Measurements from ENCODE around the gene AMOT.

AMOT gene

DNA sequence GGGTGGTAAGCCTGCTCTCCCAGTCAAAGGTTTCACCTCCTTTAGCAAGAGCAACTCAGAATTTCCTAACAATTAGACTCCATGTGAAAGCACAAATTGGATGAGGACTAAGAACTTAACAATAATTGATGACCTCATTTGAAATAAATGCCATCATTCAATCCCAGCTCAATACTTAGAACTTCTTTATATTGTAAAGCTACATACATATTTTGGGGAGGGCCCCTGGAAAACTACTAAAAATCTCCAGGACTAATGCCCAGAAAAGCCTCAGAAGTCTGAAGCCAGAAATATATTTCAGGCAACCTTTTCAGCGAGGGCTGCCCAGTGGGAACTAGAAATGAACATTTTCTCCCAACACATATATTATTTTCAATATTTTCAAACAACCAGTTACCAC lies 38.1 kb downstream of the AMOT start:
- in situ Hi-C loops (cut with MboI; ENCODE audit: low sequenced_read_pairs): no loop called here

DNA sequence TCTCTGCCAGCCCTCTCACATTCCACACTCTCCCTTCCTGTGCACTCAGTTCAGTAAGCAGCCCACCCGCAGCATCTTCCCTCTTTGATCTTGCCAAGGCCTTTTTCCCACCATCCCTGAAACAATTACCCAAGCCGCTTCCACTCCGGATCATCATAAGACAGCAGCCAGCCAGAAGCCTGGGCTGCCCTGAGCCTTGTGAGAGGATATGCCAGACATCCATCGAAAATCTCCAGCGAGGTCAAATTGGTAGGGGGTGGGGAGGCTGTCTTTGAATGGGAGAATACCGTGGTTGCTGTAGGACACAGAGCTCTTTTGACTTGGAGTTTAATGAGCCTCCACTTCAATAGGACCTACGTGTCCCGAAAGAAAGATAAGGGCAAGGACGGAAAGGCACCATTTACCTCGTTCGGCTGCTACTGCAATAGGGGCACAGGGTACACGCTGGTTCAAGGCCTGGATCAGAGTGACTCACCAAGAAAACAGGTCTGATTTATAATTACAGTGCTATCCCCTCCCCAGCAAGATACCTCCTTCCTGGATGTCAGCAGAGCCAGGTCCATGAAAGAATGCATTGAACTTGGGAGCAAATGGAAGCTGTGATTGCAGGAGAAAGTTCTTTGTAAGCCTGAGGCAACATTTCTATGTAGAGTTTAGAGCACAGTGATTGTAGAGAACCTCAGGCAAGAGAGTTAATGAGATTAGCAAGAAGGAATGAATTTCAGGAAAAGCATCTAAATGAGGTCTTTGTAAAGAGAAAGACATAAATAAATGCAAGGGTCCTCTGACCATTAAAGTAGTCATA lies 39.5 kb downstream of the AMOT start:
- in situ Hi-C loops (cut with MboI; ENCODE audit: low sequenced_read_pairs): no loop called here

DNA sequence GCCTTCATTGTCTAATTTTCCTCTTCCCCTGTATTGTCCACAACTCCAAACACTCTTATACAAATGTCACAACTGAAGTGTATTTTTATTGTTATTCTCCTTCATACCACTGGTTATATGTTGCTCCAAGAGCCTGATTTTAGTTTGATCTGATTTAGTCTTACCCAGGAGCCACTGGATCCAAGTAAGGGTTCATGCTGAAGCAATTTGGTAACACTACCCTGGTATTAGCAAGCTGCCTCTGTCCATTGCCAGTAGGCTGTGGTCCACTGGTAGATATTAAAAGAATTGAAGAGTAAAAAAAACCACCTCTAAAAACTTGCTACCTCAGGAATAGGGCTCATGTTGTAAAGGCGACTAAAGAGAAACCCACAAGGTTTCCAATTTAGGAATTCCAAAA lies 41.2 kb downstream of the AMOT start:
- in situ Hi-C loops (cut with MboI; ENCODE audit: low sequenced_read_pairs): no loop called here

DNA sequence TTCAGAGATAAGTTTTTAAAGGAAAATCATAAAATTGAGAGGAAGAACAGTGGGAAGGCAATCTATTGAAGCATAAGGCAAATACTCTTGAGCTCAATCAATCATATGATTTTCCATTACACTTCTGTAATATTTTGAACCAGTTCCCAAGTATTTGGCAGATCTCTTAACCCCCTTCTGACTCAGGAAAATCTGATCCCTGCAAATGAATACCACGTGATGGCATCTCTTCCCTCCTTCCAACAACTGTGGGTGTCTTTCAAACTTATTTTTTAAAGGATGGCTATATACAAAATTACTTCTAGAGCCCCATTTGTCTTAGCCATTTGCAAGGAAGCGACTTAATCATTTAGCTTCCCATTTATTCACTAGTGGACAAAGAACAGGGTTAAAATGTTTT lies 41.9 kb downstream of the AMOT start:
- in situ Hi-C loops (cut with MboI; ENCODE audit: low sequenced_read_pairs): no loop called here

DNA sequence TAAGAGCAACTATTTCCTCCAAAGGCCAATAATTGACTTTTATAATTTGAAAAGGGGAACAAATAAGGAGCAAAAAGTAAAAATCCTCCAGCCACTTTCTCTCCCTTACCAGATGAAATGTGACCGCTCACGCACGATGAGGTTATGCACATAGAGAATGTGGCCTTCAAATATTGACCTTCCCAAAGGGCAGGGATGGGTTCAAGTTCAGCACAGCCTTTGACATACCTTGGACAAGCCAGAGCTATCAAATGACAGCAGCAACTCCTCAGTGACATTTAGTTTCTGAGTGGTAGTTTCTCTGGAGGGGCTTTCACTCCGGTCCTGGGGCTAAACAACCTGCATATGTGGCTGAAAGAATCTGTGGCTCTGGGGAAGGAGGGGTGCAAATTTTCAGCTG lies 50.7 kb downstream of the AMOT start:
- in situ Hi-C loops (cut with MboI; ENCODE audit: low sequenced_read_pairs): no loop called here

DNA sequence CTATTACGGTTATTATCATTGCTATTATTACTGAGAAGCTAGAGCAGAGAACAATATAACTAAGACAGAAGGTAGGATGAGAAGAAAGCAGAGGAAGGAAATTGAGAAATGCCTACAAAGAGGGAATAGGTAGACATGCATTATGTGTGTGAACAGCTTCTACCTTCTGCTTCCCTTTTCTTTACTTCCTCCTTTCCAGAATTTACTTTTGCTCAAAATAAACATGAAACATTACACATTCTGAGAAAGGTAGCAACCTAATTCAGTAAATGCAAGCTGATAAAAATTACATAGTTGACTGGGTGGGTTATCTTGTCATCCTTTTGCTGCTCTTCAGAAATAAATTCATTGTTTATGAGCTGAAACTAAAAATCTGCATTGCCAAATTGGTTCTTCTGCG lies 54.6 kb downstream of the AMOT start:
- in situ Hi-C loops (cut with MboI; ENCODE audit: low sequenced_read_pairs): no loop called here

DNA sequence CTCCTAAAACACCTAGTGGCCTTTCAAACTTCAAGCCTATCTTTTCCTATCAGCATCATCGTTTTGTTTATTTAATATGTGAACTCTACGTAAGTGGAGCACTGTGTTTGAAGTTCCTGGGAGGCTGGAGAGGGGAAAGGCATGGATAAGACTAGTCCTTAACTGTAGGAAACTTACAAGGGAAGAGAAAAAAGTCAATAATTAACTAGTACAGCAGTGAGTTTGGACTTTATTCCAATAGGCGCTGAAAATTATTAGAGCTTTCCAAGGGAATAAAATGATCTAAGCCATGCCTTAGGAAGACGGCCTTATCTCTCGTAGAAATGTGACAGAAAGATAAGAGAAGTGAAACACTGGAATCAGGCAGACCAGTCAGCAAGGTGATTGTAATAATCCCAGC lies 55.3 kb downstream of the AMOT start:
- in situ Hi-C loops (cut with MboI; ENCODE audit: low sequenced_read_pairs): no loop called here

DNA sequence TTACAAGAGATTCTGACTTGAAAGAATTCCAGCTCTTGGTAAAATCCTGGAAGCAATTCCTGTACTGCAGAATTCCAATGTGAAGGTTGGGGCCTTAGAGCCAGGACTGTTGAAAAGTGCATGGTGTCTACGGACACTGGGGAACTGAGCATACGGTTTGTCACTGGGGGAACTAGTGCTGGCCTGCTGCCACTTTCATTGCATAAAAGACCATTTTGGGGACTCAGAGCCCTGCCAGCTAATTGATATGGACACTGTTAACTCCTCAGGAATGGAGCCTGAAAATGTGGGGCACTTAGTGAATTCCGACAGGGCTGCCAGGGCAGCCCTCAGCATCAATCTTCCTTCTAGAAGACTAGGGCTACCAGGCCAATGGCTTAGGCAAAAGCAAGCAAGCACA lies 55.9 kb downstream of the AMOT start:
- in situ Hi-C loops (cut with MboI; ENCODE audit: low sequenced_read_pairs): no loop called here

DNA sequence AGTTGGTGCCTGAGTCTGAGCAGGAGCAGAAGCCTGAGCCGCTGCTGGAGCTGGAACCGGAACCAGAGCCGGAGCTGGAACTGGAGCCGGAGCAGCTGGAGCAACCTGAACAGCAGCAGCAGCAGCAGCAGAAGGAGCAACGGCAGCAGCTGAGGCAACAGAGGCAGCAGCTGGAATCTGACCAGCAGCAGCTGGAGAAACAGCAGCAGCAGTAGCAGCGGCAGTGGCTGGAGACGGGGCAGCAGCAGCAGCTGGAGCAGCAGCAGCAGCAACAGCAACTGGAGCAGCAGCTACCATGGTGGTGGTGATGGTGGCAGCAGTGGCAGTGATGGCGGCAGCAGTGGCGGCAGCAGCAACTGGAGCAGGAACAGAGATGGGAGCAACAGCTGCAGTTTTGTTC lies 61.5 kb downstream of the AMOT start:
- in situ Hi-C loops (cut with MboI; ENCODE audit: low sequenced_read_pairs): no loop called here

DNA sequence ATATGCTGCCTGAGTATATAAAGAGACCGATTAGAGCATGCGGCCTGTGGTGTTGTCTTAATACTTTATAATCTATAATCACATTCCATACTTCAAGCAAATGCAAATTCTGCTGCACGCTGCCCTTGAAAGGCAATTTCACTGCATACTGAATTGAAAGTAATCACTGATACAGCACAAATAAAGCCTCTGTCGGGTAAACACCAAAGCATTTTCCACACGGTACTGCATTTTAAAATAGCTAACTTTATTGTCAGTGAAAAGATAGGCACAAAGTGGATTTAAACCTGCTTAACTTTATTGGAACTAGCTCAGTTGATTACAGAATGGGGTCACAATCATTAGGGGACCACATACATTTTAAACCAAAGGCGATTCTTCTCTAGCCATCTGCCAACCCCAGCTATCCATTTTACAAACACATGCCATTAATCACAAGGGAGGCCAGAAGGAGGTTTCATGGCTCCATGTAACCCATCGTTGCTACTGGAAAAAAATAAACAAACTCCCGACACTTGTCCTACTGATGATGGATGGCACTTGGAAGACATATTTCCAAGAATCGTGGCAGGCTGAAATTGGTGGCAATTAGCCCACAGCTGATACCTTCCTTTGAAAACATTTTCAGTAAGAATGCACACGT lies 65.9 kb downstream of the AMOT start:
- in situ Hi-C loops (cut with MboI; ENCODE audit: low sequenced_read_pairs): no loop called here

DNA sequence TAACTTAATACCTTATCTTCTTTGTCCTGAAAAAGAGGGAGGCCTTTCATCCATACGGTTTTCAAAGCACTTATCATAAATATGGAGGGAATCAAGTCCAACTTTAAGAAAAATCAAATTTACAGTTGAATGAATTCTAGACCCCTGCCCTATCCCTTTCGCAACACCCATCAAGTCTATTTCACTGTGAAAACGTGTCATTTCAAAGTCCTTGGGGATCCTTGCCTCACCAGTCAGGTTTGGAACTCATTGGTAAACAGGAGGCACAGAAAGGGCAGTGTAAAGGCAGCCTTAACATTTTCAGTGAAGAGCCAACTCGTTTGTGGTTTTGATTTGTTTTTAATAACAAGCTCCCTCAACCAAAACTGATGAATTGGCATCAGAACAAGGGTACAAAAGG lies 66.5 kb downstream of the AMOT start:
- in situ Hi-C loops (cut with MboI; ENCODE audit: low sequenced_read_pairs): no loop called here

DNA sequence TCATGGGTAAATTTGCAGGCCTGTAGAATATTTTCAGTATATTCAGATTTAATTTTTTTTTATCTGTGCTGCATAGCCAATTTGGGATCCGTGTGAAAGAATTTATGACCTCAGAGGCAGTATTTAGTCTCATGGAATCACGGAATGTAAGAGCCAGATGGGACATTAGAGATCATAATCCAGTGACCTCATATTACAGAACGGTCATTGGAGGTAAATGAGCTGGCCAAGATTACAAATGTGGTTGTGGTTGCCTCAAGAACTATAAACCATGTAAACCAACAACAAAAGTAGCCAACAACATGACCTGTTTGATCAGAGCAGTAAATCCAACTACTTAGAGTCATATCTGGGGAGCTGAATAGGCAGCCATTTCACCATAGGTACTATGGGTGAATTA lies 71.6 kb downstream of the AMOT start:
- in situ Hi-C loops (cut with MboI; ENCODE audit: low sequenced_read_pairs): no loop called here

DNA sequence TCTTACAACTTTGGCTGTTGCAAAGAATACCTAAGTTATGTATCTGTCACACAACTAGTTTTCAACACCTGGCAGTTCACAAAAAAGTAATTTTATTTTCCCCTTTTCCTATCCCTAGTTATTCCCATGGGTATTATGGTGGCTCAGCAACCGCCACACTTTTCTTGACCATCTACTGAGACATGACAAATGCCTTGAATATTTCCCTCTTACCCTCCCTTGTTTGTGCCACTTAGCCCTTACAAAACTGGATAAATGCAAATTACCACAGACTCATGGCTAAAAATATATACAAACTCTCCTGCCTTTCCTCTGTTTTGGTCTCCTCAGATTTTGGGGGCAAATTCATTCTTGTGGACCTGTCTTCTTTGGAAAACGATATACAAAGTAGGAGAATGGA lies 72.1 kb downstream of the AMOT start:
- in situ Hi-C loops (cut with MboI; ENCODE audit: low sequenced_read_pairs): no loop called here

DNA sequence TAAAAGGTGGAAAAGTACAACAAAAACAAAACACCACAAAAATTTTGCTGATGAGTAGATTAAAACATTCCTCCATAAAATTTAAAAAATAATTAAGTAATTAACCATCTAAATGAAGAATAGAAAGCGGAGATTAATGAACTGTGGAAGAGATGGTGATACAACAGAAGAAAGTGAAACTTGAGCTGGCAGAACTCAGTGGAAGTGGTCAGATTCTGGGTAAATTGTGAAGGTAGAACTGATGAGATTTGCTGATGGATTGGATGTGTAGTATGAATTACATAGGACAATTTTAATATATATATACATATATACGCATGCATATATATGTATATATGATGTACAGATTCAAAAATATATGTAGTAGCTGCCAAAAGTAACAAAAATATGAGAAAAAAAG lies 73.9 kb downstream of the AMOT start:
- in situ Hi-C loops (cut with MboI; ENCODE audit: low sequenced_read_pairs): no loop called here

DNA sequence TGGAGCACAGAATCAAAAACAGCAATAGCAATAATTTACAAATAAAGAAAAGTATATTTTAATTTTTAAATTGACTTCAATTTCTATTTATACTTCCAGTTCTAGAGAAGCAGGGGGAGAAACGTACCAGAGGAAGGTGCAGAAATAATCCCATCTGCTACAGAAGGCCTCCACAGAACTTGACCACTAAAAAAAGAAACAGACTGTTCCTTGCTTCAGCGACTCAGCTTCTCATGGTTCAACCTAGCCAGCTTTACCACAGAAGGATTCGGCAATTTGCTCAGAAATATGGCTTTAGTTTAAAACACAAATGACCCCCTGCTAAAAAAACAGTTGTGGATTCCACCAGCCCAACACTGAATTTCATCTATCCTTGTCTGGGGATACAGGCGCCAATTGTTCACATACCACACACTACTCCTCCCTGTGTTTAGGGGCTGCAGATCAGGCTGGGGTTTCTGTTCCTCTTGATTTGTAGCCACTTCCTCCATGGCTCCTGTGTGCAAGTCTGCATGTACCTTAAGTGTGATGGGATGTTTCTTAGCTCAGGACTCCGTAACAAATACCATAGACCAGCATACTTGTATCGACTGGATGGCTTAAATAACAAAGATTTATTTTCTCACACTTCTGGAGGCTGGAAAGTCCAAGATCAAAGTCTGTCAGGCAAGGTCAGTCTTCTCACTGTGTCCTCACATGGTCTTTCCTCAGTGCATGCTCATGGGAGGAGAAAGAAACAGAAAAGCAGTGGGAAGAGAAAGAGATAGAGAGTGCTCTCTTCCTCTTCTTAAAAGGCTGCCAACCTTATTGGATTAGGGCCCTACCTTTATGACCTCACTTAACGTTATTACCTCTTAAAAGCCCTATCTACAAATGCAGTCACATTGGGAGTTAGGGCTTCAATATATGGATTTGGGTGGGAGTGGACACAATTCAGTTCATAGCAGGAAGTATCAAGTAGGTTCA lies 79.1 kb downstream of the AMOT start:
- in situ Hi-C loops (cut with MboI; ENCODE audit: low sequenced_read_pairs): no loop called here

DNA sequence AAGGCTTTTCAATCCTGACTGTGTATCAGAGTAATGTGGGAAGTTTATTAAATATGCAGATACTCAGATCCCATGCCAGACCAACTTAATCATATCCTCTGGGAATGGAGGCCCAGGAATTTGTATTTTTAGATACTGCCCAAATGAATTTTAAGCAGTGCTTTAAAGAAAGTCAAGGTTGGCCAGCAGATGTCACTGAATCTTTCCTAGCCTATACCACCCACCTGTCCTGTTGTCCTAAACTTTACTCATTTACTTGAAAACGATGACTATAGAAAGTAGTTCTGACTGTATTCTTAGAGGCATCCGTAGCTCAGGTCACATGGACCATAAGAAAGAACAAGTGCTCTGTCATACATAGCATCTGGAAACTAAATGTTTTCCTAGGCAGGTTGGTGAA lies 79.9 kb downstream of the AMOT start:
- in situ Hi-C loops (cut with MboI; ENCODE audit: low sequenced_read_pairs): no loop called here

DNA sequence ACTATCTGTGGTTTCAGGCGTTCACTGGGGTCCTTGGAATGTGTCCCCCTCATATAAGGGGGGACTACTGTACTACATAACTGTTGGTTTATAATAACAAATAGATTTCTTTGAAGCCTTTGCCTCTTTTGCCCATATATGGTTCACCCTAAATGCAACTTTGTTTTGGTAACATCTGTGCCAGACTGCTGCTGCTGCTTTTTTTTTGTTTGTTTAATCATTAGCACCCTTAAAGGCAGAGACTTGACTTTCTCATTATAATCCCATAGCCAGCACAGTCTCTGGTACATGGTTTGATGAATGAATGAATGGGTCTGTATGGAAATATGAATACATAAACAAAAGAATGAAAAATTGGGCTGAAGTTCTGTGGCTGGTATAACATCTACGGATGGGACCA lies 80.7 kb downstream of the AMOT start:
- in situ Hi-C loops (cut with MboI; ENCODE audit: low sequenced_read_pairs): no loop called here

DNA sequence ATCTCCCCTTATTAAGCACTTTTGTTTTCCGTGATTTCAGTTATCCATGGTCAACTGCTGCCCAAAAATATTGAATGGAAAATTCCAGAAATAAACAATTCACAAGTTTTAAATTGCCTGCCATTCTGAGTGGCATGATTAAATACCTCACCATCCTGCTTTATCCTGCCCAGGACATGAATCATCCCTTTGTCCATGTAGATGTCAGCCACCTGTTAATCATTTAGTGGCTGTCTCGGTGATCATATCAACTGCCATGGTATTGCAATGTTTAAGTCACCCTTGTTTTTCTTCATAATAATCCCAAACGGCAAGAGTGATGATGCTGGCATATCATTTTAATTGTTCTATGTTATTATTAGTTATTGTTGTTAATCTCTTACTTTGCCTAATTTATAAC lies 81.1 kb downstream of the AMOT start:
- in situ Hi-C loops (cut with MboI; ENCODE audit: low sequenced_read_pairs): no loop called here

DNA sequence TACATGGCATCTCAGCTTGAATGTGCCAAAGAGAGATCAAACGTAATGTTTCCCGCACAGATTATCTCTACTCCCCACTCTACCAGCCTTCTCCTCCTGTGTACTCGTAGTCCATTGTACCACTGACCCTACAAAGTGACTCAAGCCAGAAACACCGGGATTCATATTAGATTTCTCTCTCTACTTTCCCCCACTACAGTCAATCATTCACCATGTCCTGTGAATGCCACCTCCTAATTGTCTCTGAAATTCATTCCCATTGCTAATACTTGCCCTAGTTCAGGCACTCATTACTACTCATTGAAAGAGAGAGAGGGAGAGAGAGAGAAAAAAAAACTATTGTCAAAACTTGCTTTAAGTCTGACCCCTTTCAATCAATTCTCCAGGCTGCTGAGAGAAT lies 82.7 kb downstream of the AMOT start:
- in situ Hi-C loops (cut with MboI; ENCODE audit: low sequenced_read_pairs): no loop called here

DNA sequence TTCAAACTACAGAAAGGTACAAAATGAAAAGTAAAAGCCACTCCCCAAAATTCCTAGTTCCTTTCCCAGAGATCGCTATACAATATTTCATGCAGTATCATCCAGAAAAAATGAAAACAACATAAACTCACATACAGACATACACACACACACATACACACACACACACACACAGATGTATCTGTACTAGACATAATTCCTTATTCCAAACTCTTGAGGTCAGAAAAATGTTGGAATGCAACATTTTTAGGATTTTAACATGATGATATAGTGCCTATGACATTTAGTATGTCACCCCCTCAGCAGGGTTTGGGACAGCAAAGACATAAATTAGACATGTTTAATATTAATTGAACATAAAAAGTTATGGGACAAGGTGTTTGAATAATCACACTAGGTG lies 87.5 kb downstream of the AMOT start:
- in situ Hi-C loops (cut with MboI; ENCODE audit: low sequenced_read_pairs): no loop called here

DNA sequence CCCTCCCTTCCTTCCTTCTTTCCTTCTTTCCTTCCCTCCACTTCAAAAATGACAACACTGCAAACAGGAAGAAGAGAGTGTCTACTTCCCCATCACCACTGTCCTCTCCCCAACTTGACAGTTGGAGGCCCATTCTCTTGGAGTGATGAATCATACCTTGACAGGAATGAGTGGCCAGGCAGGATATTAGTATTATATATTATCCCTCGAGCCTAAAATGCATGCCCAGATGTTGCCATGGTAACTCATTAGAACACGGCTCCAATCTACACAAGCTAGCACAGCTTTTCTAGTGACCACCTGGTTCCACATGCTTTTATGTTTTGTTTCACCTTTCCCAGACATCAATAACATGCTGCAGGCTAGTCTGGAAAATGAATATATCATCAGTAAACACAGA lies 89.6 kb downstream of the AMOT start:
- in situ Hi-C loops (cut with MboI; ENCODE audit: low sequenced_read_pairs): no loop called here
